Keratinocyte (primary cell): Measurements from ENCODE around the gene TTC3.

Source experiments
- EZH2 ChIP-seq: IDR thresholded peaks from one replicate; pipeline ENCODE4 v1.6.1; 2012; ENCODE audit warnings: inconsistent platforms, mild to moderate bottlenecking, low read length, moderate library complexity
- TF ChIP-seq, protein P1 (sequence below), 3 experiments: IDR thresholded peaks in 1 of 3; conservative IDR thresholded peaks in 1 of 3; optimal IDR thresholded peaks in 1 of 3; 2 replicates in 2 of 3; 3 replicates in 1 of 3; pipeline versions ENCODE3 to v1.5.1; 2011; ENCODE audit warnings: low read length in 3 of 3, mild to moderate bottlenecking in 3 of 3, moderate library complexity in 2 of 3, control low read depth in 1 of 3, inconsistent platforms in 1 of 3; ENCODE audit not compliant: insufficient read depth in 2 of 3; ENCODE audit errors: extremely low read depth in 1 of 3

DNA sequence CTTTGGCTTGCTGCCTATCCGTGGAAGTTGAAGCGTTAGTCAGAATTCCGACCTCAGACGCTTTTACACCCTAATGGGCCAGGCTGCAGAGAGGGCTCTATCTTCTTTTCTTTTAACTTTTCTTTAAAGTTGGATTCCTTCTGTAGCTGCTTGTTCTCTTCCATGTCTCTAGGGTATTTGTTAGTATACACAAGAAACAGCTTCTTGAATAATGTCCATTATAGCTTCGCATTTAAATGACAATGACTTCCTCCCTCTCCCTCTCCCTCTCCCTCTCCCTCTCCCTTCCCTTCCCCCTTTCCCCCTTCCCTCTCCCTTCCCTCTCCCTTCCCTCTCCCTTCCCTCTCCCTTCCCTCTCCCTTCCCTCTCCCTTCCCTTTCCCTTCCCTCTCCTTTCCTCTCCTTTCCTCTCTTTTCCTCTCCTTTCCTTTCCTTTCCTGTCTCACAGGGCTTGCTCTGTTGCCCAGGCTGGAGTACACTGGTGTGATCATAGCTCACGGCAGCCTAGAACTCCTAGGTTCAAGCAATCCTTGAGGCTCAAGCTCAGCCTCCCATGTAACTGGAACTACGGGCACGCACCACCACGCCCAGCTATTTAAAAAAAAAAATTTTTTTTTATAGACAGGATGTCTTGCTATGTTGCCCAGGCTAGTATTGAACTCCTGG lies 33.5 kb upstream of the TTC3 start:
- TF ChIP-seq EZH2: no peak
- TF ChIP-seq, protein P1, sequence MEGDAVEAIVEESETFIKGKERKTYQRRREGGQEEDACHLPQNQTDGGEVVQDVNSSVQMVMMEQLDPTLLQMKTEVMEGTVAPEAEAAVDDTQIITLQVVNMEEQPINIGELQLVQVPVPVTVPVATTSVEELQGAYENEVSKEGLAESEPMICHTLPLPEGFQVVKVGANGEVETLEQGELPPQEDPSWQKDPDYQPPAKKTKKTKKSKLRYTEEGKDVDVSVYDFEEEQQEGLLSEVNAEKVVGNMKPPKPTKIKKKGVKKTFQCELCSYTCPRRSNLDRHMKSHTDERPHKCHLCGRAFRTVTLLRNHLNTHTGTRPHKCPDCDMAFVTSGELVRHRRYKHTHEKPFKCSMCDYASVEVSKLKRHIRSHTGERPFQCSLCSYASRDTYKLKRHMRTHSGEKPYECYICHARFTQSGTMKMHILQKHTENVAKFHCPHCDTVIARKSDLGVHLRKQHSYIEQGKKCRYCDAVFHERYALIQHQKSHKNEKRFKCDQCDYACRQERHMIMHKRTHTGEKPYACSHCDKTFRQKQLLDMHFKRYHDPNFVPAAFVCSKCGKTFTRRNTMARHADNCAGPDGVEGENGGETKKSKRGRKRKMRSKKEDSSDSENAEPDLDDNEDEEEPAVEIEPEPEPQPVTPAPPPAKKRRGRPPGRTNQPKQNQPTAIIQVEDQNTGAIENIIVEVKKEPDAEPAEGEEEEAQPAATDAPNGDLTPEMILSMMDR (optimal IDR thresholded peaks at IDR 0.05 in 1 of 3, IDR thresholded peaks at IDR 0.05 in 1 of 3, conservative IDR thresholded peaks at IDR 0.05 in 1 of 3; ENCODE audit: extremely low read depth in 1 of 3, insufficient read depth in 2 of 3, low read length in 3 of 3): no peak
